SHP77 treated with DMSO at 0.1 percent for 48 hours (cell line): ENCODE measurements around the gene IRAK1BP1.
"Not testable (repeated sequence)": the region's sequence is repeated elsewhere in the genome, so short reads cannot be mapped to it uniquely, and the experiment has no call there.

Source experiments
- DNase-seq: peaks from one replicate; lab custom pipeline; 2025; lab: John Stamatoyannopoulos, UW

IRAK1BP1 gene

GRCh38 chr6:78889901-78890300, 22.6 kb downstream of the IRAK1BP1 start:
- not testable (repeated sequence) for DNase-seq

GRCh38 chr6:78896227-78896626, 28.9 kb downstream of the IRAK1BP1 start:
- no peak for DNase-seq

- no peak for DNase-seq
Measured at GRCh38 chr6:78908621-78909020, 41.3 kb downstream of the IRAK1BP1 start.

GRCh38 chr6:78909391-78909790, 42.0 kb downstream of the IRAK1BP1 start:
- no peak for DNase-seq

- no peak for DNase-seq
Measured at GRCh38 chr6:78910010-78910409, 42.7 kb downstream of the IRAK1BP1 start.

- no peak for DNase-seq
Measured at GRCh38 chr6:78910591-78911171, 43.3 kb downstream of the IRAK1BP1 start.

- no peak for DNase-seq
Measured at GRCh38 chr6:78911218-78911940, 44.0 kb downstream of the IRAK1BP1 start.

- DNase-seq = no peak
Measured at GRCh38 chr6:78916411-78916810, 49.1 kb downstream of the IRAK1BP1 start.

GRCh38 chr6:78917788-78918187, 50.4 kb downstream of the IRAK1BP1 start:
- no peak for DNase-seq

- not testable (repeated sequence) for DNase-seq
Measured at GRCh38 chr6:78921168-78921567, 53.8 kb downstream of the IRAK1BP1 start.

GRCh38 chr6:78925317-78925716, 58.0 kb downstream of the IRAK1BP1 start:
- no peak for DNase-seq

GRCh38 chr6:78935553-78935952, 68.2 kb downstream of the IRAK1BP1 start:
- no peak for DNase-seq

- DNase-seq = no peak
Measured at GRCh38 chr6:78936515-78936914, 69.2 kb downstream of the IRAK1BP1 start.

GRCh38 chr6:78942446-78942845, 75.1 kb downstream of the IRAK1BP1 start:
- no peak for DNase-seq

- DNase-seq = no peak
Measured at GRCh38 chr6:78947529-78947928, 80.2 kb downstream of the IRAK1BP1 start.

- DNase-seq = no peak
Measured at GRCh38 chr6:78947962-78948361, 80.6 kb downstream of the IRAK1BP1 start.

- no peak for DNase-seq
Measured at GRCh38 chr6:78948785-78949184, 81.4 kb downstream of the IRAK1BP1 start.

GRCh38 chr6:78952362-78952761, 85.0 kb downstream of the IRAK1BP1 start:
- DNase-seq = no peak
